Stimulated activated CD8-positive, alpha-beta memory T cell treated with anti-CD3 and anti-CD28 coated beads, Interleukin-7, amount 100 ng/mL, for 1 hour (primary cell): ENCODE data around the gene POU2F2.
"Not testable (repeated sequence)": the region's sequence is repeated elsewhere in the genome, so short reads cannot be mapped to it uniquely, and the experiment has no call there.

ENCODE experiments used
- DNase-seq, 2 donors: peaks; one replicate each; pipeline ENCODE4 v3.0.0-alpha.2; 2020; ENCODE audit warnings: low read depth in 2 of 2

POU2F2 gene

GRCh38 chr19:42100241-42100640 is 32.0 kb downstream of the POU2F2 start:
- DNase-seq, result not testable (repeated sequence)

- DNase-seq, result no peak
Observed at GRCh38 chr19:42099336-42099925, 32.8 kb downstream of the POU2F2 start.

DNA sequence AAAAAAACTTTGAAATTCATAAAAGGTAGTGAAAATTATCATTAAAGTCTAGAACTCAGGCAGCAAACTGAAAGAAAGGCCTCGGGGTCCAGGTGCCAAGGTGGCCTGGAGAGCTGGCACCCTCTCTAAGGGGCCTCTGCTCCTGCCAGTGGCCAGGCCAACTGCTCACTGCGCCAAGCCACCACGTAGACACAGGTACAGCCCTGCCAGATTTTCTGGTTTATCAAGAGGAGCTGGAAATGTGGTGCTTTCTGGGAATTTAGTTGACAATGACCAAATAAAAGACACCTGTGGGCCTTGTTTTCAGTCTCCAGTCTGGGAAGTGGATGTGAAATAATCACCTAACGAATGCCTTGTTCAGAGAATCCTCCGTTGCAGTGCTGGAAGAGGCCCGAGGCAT is 33.5 kb downstream of the POU2F2 start:
- no peak for DNase-seq

DNA sequence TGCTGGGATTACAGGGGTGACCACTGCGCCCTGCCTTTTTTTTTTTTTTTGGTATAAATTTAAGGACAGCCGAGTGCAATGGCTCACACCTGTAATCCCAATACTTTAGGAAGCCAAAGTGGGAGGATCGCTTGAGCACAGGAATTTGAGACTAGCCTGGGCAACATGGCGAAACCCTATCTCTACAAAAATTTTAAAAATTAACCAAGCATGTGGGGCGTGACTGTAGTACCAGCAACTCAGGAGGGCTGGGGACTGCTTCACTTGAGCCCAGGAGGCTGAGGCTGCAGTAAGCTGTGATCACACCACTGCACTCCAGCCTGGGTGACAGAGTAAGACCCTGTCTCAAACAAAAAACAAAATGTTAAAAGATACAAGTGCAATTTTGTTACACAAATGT is 34.8 kb downstream of the POU2F2 start:
- DNase-seq, result no peak

DNA sequence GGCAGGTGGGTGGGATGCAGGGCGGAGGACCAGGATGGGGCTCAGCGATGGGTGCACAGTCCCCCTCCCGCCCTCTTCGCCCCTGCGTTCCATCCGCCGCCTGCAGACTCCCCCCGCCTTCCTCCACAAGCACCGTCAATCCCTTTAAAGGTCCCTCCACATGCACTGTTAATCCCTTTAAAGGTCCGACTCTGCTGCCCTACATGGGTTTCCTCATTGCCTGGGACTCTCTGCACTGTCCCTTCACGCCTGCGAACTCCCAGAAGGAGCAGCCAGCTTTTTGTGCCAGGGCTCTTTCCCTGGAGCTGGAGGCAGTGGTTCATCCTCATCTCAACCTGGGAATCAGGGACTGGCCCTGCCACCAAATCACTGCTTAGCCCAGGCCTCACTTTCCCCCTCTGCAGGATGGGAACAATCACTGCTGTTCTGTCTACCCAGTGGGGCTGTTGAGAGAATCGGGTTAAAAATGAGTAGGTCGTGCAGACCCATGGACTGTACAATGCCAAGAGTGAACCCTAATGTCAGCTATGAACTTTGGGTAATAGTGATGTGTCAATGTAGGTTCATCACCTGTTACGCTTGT is 35.9 kb downstream of the POU2F2 start:
- DNase-seq, result no peak

DNA sequence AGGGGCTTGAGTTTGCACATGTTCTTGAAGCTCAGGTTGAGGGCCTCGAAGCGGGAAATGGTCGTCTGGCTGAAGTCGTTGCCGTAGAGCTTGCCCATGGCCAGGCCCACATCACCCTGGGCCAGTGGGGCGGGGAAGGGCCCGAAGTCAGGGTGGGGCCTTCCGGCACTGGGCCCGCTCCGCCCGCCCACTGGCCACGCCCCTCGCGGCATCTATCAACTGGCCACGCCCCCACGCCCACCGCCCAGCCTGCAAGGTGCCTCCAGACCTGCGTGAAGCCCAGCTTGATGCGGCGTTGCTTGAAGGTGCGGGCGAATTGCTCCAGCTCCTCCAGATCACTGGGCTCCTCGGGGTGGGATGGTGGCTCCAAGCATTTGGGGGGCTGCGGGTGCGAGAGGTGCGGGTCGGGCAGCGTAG is 36.4 kb downstream of the POU2F2 start:
- no peak for DNase-seq

DNA sequence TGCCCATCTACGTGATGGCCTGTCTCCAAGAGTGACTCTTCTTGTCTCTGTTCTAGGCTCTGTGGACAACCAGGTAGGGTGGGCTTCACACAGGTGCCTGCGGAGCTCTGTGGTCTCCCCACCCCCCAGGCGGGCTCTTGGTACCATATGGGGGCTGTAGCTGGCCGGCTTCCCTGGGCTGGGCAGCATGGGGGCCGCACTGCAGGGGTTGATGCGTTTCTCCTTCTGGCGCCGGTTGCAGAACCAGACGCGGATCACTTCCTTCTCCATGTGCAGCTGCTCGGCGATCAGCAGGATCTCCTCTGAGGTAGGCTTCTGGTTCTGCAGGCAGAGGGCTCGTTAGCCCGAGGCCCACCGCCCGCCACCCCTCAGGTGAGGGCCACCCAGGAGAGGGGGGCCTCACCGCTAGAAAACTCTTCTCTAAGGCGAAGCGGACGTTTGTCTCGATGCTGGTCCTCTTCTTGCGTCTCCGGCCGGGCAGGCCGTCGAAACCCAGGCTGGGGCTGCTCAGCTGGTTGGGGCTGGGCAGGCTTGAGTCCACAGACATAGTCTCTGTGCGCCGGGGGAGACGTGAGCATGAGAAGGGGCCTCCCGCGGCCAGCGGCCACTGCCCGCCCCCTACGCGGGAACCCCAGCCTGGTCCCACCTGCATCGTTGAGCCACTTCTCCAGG is 37.0 kb downstream of the POU2F2 start:
- no peak for DNase-seq

GRCh38 chr19:42093926-42094325 is 38.3 kb downstream of the POU2F2 start:
- no peak for DNase-seq

DNA sequence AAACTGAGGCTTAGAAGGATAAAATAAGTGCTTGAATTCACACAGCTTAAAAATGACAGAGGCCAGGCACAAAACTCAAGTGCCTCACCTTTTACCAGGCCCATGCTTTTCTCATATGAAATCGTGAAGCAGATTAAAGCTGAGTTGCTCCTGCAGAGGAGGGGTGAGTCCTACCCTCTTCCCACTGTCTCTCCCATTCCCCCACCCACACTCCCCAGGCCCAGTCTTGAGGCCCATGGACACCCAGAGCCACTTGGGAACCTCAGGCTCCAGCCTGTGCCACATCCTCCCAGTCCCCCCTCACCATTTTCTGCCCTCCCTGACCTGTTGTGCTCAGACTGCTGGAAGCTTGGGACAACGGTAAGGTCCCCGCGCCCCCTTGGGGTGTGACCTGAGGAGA is 38.7 kb downstream of the POU2F2 start:
- DNase-seq, result no peak

GRCh38 chr19:42092350-42092749 is 39.9 kb downstream of the POU2F2 start:
- no peak for DNase-seq

- no peak for DNase-seq
Observed at GRCh38 chr19:42091742-42092141, 40.5 kb downstream of the POU2F2 start.

GRCh38 chr19:42091300-42091699 is 40.9 kb downstream of the POU2F2 start:
- no peak for DNase-seq

DNA sequence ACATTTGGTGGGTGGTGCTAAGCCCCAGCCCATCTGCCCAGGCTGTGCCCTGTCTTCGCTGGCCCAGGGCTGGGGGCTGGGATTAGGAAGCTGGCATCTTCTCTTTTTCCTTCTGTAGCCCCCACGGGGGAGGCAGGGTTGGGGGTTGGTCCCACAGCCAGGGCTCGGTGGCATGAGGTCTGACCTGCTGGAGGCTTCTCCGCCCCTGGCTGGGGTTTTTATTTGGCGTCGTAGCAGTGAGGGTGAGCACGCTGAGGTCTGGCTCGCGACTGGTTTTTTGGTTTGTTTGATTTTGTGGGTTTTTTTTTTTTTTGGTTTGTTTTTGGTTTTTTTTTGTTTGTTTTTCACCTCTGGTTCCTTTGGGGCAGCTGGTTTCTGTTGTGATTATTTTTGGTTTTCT is 41.6 kb downstream of the POU2F2 start:
- no peak for DNase-seq

- no peak for DNase-seq
Observed at GRCh38 chr19:42089772-42090171, 42.5 kb downstream of the POU2F2 start.

DNA sequence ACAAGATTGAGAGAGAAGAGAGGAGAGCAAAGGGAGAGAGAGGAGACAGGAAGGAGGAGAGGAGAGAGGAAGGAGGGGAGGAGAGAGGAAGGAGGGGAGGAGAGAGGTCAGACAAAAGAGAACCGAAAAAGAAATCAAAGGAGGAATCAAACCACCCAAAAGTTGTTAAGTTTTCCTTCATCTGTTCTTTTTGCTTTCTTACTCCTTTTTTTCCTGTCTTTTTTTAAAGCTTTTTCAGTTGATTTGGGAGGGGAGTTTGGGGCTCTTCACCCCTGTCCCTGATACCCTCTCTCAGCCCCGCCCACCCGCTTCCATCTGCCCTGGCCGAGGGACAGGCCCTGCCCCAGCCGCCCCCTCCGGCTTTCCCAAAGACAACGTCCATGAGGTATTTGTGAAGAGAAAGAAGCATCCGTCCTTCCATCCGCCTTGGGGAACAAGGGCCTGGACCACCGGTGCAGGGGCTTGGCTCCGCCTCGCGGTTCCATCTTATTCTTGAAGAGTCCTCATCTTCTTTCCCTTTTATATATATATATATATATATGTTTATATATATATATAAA is 43.0 kb downstream of the POU2F2 start:
- no peak for DNase-seq

- DNase-seq, result no peak
Observed at GRCh38 chr19:42088471-42089190, 43.6 kb downstream of the POU2F2 start.

DNA sequence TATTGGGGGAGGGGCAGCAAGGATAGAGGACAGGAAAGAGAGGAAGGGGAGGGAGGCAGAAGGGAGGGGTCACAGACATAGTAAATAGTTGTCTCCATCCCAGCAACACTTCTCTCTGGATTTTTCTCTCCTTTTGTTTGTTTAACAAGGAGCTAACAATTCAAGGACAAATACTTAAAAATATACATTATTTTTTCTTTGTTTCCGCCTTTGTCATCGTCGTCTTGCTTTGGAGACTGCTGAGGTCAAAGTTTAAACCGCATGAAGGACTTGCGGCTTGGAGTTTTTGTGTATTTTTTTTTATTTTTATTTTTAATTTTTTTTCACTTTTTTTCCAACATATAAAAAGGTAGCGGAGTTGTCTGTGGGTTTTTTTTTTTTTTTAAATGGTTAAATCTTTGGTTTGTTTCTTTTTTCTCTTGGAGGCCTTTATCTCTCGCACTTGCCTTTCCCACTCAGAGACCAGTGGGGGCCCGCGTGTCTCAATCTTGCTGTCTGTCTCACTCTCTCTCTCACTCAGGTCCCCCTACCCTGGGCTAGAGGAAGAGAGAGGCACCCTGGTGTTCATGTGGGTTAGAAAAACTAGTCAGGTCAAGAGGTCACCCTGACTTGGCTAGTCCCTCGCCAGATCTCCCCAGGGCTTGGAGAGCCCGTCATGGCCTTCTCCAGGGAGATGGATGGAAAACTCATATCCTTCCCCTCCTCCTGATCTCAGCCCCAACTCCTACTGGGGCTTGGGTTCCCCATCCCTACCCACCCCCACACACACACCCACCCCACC is 45.3 kb downstream of the POU2F2 start:
- DNase-seq, result no peak

DNA sequence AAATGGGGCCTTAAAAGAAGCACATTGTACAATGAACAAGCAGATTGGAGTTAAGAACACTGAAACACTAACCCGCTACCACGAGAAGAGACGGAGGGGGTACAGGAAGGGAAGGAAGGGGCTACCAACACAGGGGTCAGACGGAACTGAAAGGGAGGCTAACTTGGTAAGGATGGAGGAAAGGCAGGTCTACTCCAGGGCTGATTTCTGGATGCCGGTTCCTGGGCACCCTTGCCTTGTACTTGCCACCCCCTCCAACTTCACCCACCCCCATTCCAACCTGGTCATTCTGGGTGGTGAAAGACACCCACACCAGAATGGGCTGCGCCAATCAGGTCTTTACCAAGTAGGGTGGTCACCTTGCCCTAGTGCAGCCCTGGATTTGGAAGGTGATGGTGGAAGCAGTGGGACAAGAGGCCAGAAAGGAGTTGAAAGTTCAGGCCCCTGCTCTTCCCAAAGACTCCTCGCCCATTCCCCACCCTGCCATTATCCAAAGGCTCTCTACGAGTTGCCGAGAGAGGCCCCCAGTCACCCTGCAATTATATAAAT is 46.0 kb downstream of the POU2F2 start:
- no peak for DNase-seq

DNA sequence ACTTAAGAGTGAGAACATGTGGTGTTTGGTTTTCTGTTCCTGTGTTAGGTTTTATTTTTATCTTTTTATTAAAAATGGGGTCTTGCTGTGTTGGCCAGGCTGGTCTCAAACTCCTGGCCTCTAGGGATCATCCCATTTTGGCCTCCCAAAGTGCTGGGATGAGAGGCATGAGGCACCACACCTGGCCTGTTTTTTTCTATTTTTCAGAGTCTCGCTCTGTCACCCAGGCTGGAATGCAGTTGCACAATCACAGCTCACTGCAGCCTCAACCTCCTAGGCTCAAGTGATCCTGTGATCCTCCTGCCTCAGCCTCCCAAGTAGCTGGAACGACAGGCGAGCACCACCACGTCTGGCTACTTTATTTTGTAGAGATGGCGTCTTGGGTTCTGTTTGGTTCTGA is 48.7 kb downstream of the POU2F2 start:
- no peak for DNase-seq

GRCh38 chr19:42081584-42082203 is 50.6 kb downstream of the POU2F2 start:
- DNase-seq, result no peak
